ENCODE data around the gene MTMR6. TPM values are rescaled to one million over a fixed set of nuclear protein-coding genes. Genes with fewer than 3 reads are reported as not detected.

MTMR6 gene
- total RNA-seq, 2 experiments from 2014 or later: 6.4 to 17.3 TPM

GRCh38 chr13:25217023-25217885 is 70.0 kb downstream of the MTMR6 start:
- CTCF ChIA-PET (ENCODE audit: unreplicated experiment): no interaction called here
- no peak for DNase-seq (ENCODE audit: low spot score)
- H2AFZ ChIP-seq (ENCODE audit: low read length): no peak overlapping the region
- intact Hi-C loops (cut with micrococcal nuclease; ENCODE audit: unreplicated experiment): no loop called here
- no peak overlapping the region for H3K27ac ChIP-seq (ENCODE audit: low read depth, low read length, poor library complexity, severe bottlenecking)
- no peak overlapping the region for H3K4me3 ChIP-seq (ENCODE audit: low read depth, low read length, poor library complexity, severe bottlenecking)
- no peak overlapping the region for H3K4me2 ChIP-seq (ENCODE audit: low read length)
- no peaks in the 10 kb centered on the region for H3K79me2 ChIP-seq (ENCODE audit: insufficient read depth, low read depth, low read length)
- TF ChIP-seq, protein P1, sequence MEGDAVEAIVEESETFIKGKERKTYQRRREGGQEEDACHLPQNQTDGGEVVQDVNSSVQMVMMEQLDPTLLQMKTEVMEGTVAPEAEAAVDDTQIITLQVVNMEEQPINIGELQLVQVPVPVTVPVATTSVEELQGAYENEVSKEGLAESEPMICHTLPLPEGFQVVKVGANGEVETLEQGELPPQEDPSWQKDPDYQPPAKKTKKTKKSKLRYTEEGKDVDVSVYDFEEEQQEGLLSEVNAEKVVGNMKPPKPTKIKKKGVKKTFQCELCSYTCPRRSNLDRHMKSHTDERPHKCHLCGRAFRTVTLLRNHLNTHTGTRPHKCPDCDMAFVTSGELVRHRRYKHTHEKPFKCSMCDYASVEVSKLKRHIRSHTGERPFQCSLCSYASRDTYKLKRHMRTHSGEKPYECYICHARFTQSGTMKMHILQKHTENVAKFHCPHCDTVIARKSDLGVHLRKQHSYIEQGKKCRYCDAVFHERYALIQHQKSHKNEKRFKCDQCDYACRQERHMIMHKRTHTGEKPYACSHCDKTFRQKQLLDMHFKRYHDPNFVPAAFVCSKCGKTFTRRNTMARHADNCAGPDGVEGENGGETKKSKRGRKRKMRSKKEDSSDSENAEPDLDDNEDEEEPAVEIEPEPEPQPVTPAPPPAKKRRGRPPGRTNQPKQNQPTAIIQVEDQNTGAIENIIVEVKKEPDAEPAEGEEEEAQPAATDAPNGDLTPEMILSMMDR (conservative IDR thresholded peaks at IDR 0.05; ENCODE audit: low read length): no peak
- TF ChIP-seq EZH2phosphoT487 (IDR thresholded peaks at IDR 0.05; ENCODE audit: borderline replicate concordance, low read depth, low read length): no peak
- H3K36me3 ChIP-seq (ENCODE audit: insufficient read depth, low read length): no peaks in the 10 kb centered on the region
- no peaks in the 10 kb centered on the region for H3K9me2 ChIP-seq (ENCODE audit: insufficient read depth, low read length)
- H4K20me1 ChIP-seq (ENCODE audit: insufficient read depth, low read length): no peaks in the 10 kb centered on the region
- BruUV-seq (replicated peaks): no TSS peak
- H3K4me1 ChIP-seq (ENCODE audit: insufficient read depth, low read length, poor library complexity, severe bottlenecking): no peaks in the 10 kb centered on the region
- POLR2A ChIA-PET: no interaction called here
- no peaks in the 10 kb centered on the region for H3K9me3 ChIP-seq (ENCODE audit: low read length)

DNA sequence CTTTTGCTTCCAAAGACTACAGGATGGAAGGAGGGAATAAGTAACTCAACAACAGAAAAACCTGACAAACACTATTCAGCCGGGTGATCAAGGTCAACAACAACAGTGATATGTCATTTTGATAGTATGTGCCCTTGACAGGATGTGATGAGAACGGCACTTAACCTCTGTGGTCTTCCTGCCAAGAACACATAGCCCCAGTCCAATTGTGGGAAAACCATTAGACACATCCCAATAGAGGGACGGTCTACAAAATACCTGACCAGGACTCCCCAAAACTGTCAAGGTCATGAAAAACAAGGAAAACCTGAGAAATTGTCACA is 72.1 kb downstream of the MTMR6 start:
- H3K9me2 ChIP-seq (ENCODE audit: insufficient read depth, low read length): no peaks in the 10 kb centered on the region
- no peaks in the 10 kb centered on the region for H3K36me3 ChIP-seq (ENCODE audit: insufficient read depth, low read length)
- intact Hi-C loops (cut with micrococcal nuclease; ENCODE audit: unreplicated experiment): no loop called here
- H3K4me3 ChIP-seq (ENCODE audit: low read depth, low read length, poor library complexity, severe bottlenecking): no peak overlapping the region
- H3K4me1 ChIP-seq (ENCODE audit: insufficient read depth, low read length, poor library complexity, severe bottlenecking): no peaks in the 10 kb centered on the region
- CTCF ChIA-PET (ENCODE audit: unreplicated experiment): no interaction called here
- no peak overlapping the region for H3K4me2 ChIP-seq (ENCODE audit: low read length)
- H3K27ac ChIP-seq (ENCODE audit: low read depth, low read length, poor library complexity, severe bottlenecking): no peak overlapping the region
- no peaks in the 10 kb centered on the region for H3K9me3 ChIP-seq (ENCODE audit: low read length)
- TF ChIP-seq, protein P1 (conservative IDR thresholded peaks at IDR 0.05; ENCODE audit: low read length): no peak
- no peak for TF ChIP-seq EZH2phosphoT487 (IDR thresholded peaks at IDR 0.05; ENCODE audit: borderline replicate concordance, low read depth, low read length)
- no peaks in the 10 kb centered on the region for H3K79me2 ChIP-seq (ENCODE audit: insufficient read depth, low read depth, low read length)
- no TSS peak for BruUV-seq (replicated peaks)
- POLR2A ChIA-PET: no interaction called here
- no peak overlapping the region for H2AFZ ChIP-seq (ENCODE audit: low read length)
- DNase-seq (ENCODE audit: low spot score): no peak
- no peaks in the 10 kb centered on the region for H4K20me1 ChIP-seq (ENCODE audit: insufficient read depth, low read length)

GRCh38 chr13:25214491-25215252 is 72.6 kb downstream of the MTMR6 start:
- BruUV-seq (replicated peaks): no TSS peak
- Histone ChIP-seq H3K4me2 (ENCODE audit: low read length) (no peak overlapping the region), H3K9me3 (ENCODE audit: low read length) (no peaks in the 10 kb centered on the region), H4K20me1 (ENCODE audit: insufficient read depth, low read length) (no peaks in the 10 kb centered on the region), H3K4me1 (ENCODE audit: insufficient read depth, low read length, poor library complexity, severe bottlenecking) (no peaks in the 10 kb centered on the region), H2AFZ (ENCODE audit: low read length) (no peak overlapping the region), H3K9me2 (ENCODE audit: insufficient read depth, low read length) (no peaks in the 10 kb centered on the region), H3K36me3 (ENCODE audit: insufficient read depth, low read length) (no peaks in the 10 kb centered on the region), H3K4me3 (ENCODE audit: low read depth, low read length, poor library complexity, severe bottlenecking) (no peak overlapping the region), H3K27ac (ENCODE audit: low read depth, low read length, poor library complexity, severe bottlenecking) (no peak overlapping the region), H3K79me2 (ENCODE audit: insufficient read depth, low read depth, low read length) (no peaks in the 10 kb centered on the region)
- intact Hi-C loops (cut with micrococcal nuclease; ENCODE audit: unreplicated experiment): no loop called here
- CTCF ChIA-PET (ENCODE audit: unreplicated experiment): no interaction called here
- TF ChIP-seq, protein P1 (conservative IDR thresholded peaks at IDR 0.05; ENCODE audit: low read length): peak; percentile 31; the same call in 1 of the 2 replicates
- no peak for TF ChIP-seq EZH2phosphoT487 (IDR thresholded peaks at IDR 0.05; ENCODE audit: borderline replicate concordance, low read depth, low read length)
- POLR2A ChIA-PET: no interaction called here
- DNase-seq (ENCODE audit: low spot score): no peak
